Measurements from ENCODE around the gene FOXK2. TPM values are rescaled to one million over a fixed set of nuclear protein-coding genes. Genes with fewer than 3 reads are reported as not detected.
A peak's percentile ranks its signal among the peaks of the same experiment; 100 is the strongest.

The FOXK2 gene
- total and polyA plus RNA-seq, 2 of the 8 experiments (the other 6 are each of a cell fraction or from before 2014, with no cell fraction given) = 34.7 to 64.9 TPM

DNA sequence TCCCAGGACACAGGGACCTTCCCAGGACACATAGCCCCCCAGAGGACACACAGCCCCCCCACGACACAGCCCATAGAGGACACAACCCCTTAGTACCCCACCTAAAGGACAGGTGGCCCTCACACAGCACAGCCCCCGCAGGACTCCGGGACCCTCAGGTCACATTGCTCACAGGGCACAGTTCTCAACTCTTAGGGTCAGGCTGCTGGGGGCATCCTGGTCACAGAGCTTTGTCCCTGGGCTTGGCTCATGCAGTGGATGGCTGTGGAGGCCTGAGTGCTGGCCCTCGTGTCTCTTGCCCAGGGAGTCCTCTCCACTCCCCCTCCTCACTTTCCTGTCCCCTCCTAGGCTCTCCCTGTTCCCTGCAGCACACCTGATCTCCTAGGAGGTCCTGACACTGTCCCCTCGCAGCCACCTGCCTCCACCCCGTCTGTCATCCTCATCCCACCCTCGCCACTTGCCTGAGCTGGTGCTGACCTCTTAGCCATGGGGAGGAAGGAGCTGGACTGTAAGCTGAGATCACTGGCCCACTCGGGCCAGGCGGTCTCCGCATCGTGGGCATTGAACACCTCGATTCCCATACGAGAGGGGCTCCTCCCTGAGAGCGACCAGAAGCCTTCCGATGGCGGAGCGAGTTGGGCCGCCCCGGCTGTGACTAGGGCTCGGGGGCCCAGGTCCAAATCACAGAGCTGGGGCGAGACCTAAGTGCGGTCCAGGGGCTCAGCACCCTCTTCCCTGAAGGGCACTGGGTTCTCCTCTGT is 130.1 kb downstream of the FOXK2 start:
- Histone ChIP-seq H3K4me3 (ENCODE audit: extremely low read depth in 1 of 4, insufficient read depth in 2 of 4, low read depth in 3 of 4, low read length in 4 of 4) (no peak overlapping the region), H2BK12ac (ENCODE audit: low read depth, low read length) (peak overlapping the region; percentile 19; the same call in 1 of the 2 replicates), H2AFZ (ENCODE audit: low read length) (no peak overlapping the region), H3K14ac (ENCODE audit: insufficient read length) (no peak overlapping the region), H3K23ac (ENCODE audit: insufficient read length) (no peak overlapping the region), H2BK5ac (ENCODE audit: low read depth, low read length) (no peak overlapping the region), H4K5ac (ENCODE audit: insufficient read length, low read depth, low read length) (no peak overlapping the region), H3K79me1 (ENCODE audit: low read depth, low read length) (no peaks in the 10 kb centered on the region; the same call in 1 of the 2 replicates), H4K91ac (replicated peaks; ENCODE audit: insufficient read length, low read length) (no peak overlapping the region), H2BK120ac (replicated peaks; ENCODE audit: low read depth, low read length) (no peak overlapping the region), H4K8ac (ENCODE audit: extremely low read depth, insufficient read depth, low read length) (peak overlapping the region; percentile 80), H3K79me2 (ENCODE audit: control insufficient read depth in 1 of 2, insufficient read depth in 2 of 2, low read length in 2 of 2) (peaks cover 16 to 31% of the 10 kb centered on the region in 2 experiments), H3K18ac (ENCODE audit: extremely low read depth, low read length) (no peak overlapping the region), H3K23me2 (ENCODE audit: low read depth, low read length) (peaks cover 6% of the 10 kb centered on the region; the same call in 1 of the 2 replicates), H2AK5ac (ENCODE audit: low read depth, low read length) (no peak overlapping the region), H3K9ac (replicated peaks in 1 of 4; ENCODE audit: extremely low read depth in 1 of 4, low read depth in 3 of 4, low read length in 3 of 4) (0 out of 7 replicates have a peak overlapping the region, but pooled peaks of 1 of the 4 experiments have one; percentile 0), H3K4me1 (replicated peaks in 1 of 4; ENCODE audit: control insufficient read depth in 3 of 4, insufficient read depth in 4 of 4, low read length in 3 of 4) (peaks cover 0 to 8% (median 3%) of the 10 kb centered on the region in 4 experiments; a peak in 5 of 7 replicates), H2BK15ac (ENCODE audit: low read length) (no peak overlapping the region), H3K9me3 (ENCODE audit: insufficient read depth in 2 of 2, low read depth in 1 of 2, low read length in 1 of 2) (no peaks in the 10 kb centered on the region), H3K56ac (replicated peaks; ENCODE audit: insufficient read length, low read depth, low read length) (no peak overlapping the region), H3K27me3 (replicated peaks in 1 of 4; ENCODE audit: control insufficient read depth in 3 of 4, extremely low read depth in 1 of 4, insufficient read depth in 3 of 4, low read length in 3 of 4) (no peaks in the 10 kb centered on the region; a peak in 1 of 7 replicates), H4K20me1 (replicated peaks in 1 of 2; ENCODE audit: control insufficient read depth in 1 of 2, insufficient read depth in 2 of 2, low read length in 2 of 2) (peaks cover 7% of the 10 kb centered on the region in 2 experiments), H3K4me2 (ENCODE audit: insufficient read depth in 1 of 2, low read depth in 2 of 2, low read length in 2 of 2) (no peak overlapping the region; a peak in 1 of 4 replicates), H3K27ac (ENCODE audit: low read depth, low read length) (no peak overlapping the region), H3K36me3 (ENCODE audit: control insufficient read depth in 2 of 4, insufficient read depth in 4 of 4, low read length in 3 of 4) (no peaks in the 10 kb centered on the region), H3K4ac (replicated peaks; ENCODE audit: insufficient read length, low read depth, low read length) (no peak overlapping the region), H2BK20ac (ENCODE audit: low read length) (no peak overlapping the region)
- no peak for DNase-seq (ENCODE audit: low read depth in 1 of 2, low spot score in 2 of 2)
- no peak for FAIRE-seq
- ChIA-PET POLR2A (ENCODE audit: partially characterized antibody) (interaction anchor here (0.6 kb wide), 1 partner anchor 101 kb away, joined by 3 read pairs; no protein-coding TSS in a partner anchor), CTCF (ENCODE audit: partially characterized antibody) (interaction anchor here (1.0 to 1.4 kb wide), 2 partner anchors 8 to 18 kb away, joined by 3 to 4 read pairs; no protein-coding TSS in a partner anchor)
- 94% methylated on average over 22 of the region's 22 CpGs; no CpG with 5 or more reads in 1 of the 2 experiments for WGBS, 2 experiments (ENCODE audit: extremely low coverage in 1 of 2, insufficient coverage in 1 of 2, insufficient read length in 1 of 2, insufficient replicate concordance in 2 of 2, low coverage in 1 of 2, low lambda C conversion rate in 2 of 2, missing lambda C conversion rate in 1 of 2)
- TF ChIP-seq, protein P1, sequence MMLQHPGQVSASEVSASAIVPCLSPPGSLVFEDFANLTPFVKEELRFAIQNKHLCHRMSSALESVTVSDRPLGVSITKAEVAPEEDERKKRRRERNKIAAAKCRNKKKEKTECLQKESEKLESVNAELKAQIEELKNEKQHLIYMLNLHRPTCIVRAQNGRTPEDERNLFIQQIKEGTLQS (IDR thresholded peaks at IDR 0.05; ENCODE audit: insufficient read depth, low read depth, low read length) = no peak
- TF ChIP-seq TBP (IDR thresholded peaks at IDR 0.05; ENCODE audit: low read depth, low read length) (no peak), SIRT6 (IDR thresholded peaks at IDR 0.05; ENCODE audit: low read length) (no peak), TEAD4 (IDR thresholded peaks at IDR 0.05; ENCODE audit: low read depth, low read length) (no peak), RBBP5 (IDR thresholded peaks at IDR 0.05; ENCODE audit: borderline replicate concordance, low read depth, low read length) (no peak), KDM5A (IDR thresholded peaks at IDR 0.05; ENCODE audit: low read length) (no peak), CHD2 (IDR thresholded peaks at IDR 0.05; ENCODE audit: low read length) (no peak), EP300 (IDR thresholded peaks at IDR 0.05; ENCODE audit: borderline replicate concordance in 1 of 2, low read depth in 2 of 2, low read length in 2 of 2) (no peak)
- TF ChIP-seq, protein P2, sequence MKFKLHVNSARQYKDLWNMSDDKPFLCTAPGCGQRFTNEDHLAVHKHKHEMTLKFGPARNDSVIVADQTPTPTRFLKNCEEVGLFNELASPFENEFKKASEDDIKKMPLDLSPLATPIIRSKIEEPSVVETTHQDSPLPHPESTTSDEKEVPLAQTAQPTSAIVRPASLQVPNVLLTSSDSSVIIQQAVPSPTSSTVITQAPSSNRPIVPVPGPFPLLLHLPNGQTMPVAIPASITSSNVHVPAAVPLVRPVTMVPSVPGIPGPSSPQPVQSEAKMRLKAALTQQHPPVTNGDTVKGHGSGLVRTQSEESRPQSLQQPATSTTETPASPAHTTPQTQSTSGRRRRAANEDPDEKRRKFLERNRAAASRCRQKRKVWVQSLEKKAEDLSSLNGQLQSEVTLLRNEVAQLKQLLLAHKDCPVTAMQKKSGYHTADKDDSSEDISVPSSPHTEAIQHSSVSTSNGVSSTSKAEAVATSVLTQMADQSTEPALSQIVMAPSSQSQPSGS (IDR thresholded peaks at IDR 0.05; ENCODE audit: low read length) = no peak
